ENCODE results near the gene SUPT20H. TPM values are rescaled to one million over a fixed set of nuclear protein-coding genes. Genes with fewer than 3 reads are reported as not detected.
A peak's percentile ranks its signal among the peaks of the same experiment; 100 is the strongest.

Gene SUPT20H
- total and polyA plus RNA-seq, 2 of the 13 experiments (the other 11 are each of a cell fraction or from before 2014, with no cell fraction given), result 35.0 to 63.6 TPM

GRCh38 chr13:36999054-36999714 is 60.3 kb downstream of the SUPT20H start, which contains the start of gene ALG5 (continued):
- TF ChIP-seq ETS1 (CRISPR knock-in tag; IDR thresholded peaks at IDR 0.05), result no peak
- TF ChIP-seq SMAD1 (CRISPR knock-in tag; IDR thresholded peaks at IDR 0.05; ENCODE audit: borderline replicate concordance, low read depth), result no peak
- TF ChIP-seq PATZ1 (CRISPR knock-in tag; IDR thresholded peaks at IDR 0.05), result no peak
- peak; percentile 30; the same call in 1 of the 2 replicates for TF ChIP-seq KDM3A (CRISPR knock-in tag; IDR thresholded peaks at IDR 0.05; ENCODE audit: low read depth)
- TF ChIP-seq CEBPB (IDR thresholded peaks at IDR 0.05; ENCODE audit: borderline replicate concordance, low read depth, low read length), result no peak
- TF ChIP-seq HOXA3 (CRISPR knock-in tag; IDR thresholded peaks at IDR 0.05), result peak; percentile 96
- peak; percentile 68 for TF ChIP-seq NFYC (CRISPR knock-in tag; IDR thresholded peaks at IDR 0.05)
- peak; percentile 86; the same call in 1 of the 2 replicates for TF ChIP-seq ZSCAN20 (CRISPR knock-in tag; IDR thresholded peaks at IDR 0.05; ENCODE audit: borderline replicate concordance)
- peak; percentile 31; the same call in 1 of the 2 replicates for TF ChIP-seq PAXIP1 (CRISPR knock-in tag; conservative IDR thresholded peaks at IDR 0.05)
- TF ChIP-seq ZNF629 (CRISPR knock-in tag; conservative IDR thresholded peaks at IDR 0.05), result 0 out of 2 replicates have a peak, but pooled peaks have one; percentile 17
- TF ChIP-seq SNRNP70 (IDR thresholded peaks at IDR 0.05; ENCODE audit: low read depth, low read length), result no peak
- peak; percentile 52; the same call in 1 of the 2 replicates for TF ChIP-seq ZNF616 (CRISPR knock-in tag; IDR thresholded peaks at IDR 0.05; ENCODE audit: low read depth)
- TF ChIP-seq ARNT (IDR thresholded peaks at IDR 0.05), result no peak
- TF ChIP-seq ZNF770 (CRISPR knock-in tag; IDR thresholded peaks at IDR 0.05), result peak; percentile 19; the same call in 1 of the 2 replicates
- no peak for TF ChIP-seq SCMH1 (CRISPR knock-in tag; IDR thresholded peaks at IDR 0.05; ENCODE audit: borderline replicate concordance)
- no peak for TF ChIP-seq KDM4B (CRISPR knock-in tag; IDR thresholded peaks at IDR 0.05)
